ENCODE results near the gene TESK1.

DNA sequence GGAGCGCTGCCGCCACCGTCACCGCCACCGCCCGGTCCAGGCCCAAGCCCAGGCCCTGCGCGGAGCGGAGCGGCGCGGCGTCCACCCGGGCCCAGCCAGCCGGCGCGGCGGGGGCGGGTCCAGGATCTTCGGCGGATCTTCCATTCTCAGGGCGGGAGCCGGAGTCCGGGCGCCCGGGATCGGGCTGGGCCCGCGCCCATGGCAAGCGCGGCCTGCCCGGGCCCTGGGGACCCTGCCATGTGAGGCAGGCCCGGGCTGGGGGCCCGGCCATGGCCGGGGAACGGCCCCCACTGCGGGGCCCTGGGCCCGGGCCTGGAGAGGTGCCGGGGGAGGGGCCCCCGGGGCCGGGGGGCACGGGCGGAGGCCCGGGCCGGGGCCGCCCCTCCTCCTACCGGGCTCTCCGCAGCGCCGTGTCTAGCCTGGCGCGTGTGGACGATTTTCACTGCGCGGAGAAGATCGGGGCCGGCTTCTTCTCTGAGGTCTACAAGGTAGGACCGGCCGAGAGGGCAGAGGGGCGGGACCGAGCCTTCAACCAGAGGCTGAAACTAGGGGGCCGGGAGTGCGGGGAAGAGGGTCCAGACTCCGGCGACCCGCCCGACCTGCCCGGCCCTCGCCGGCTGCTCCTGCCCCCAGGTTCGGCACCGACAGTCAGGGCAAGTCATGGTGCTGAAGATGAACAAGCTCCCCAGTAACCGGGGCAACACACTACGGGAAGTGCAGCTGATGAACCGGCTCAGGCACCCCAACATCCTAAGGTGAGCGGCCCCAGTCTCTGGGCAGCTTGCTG, 482 bp downstream of the TESK1 start:
- TF ChIP-seq, protein P1, sequence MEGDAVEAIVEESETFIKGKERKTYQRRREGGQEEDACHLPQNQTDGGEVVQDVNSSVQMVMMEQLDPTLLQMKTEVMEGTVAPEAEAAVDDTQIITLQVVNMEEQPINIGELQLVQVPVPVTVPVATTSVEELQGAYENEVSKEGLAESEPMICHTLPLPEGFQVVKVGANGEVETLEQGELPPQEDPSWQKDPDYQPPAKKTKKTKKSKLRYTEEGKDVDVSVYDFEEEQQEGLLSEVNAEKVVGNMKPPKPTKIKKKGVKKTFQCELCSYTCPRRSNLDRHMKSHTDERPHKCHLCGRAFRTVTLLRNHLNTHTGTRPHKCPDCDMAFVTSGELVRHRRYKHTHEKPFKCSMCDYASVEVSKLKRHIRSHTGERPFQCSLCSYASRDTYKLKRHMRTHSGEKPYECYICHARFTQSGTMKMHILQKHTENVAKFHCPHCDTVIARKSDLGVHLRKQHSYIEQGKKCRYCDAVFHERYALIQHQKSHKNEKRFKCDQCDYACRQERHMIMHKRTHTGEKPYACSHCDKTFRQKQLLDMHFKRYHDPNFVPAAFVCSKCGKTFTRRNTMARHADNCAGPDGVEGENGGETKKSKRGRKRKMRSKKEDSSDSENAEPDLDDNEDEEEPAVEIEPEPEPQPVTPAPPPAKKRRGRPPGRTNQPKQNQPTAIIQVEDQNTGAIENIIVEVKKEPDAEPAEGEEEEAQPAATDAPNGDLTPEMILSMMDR (IDR thresholded peaks at IDR 0.05; ENCODE audit: insufficient read depth, low read length, poor library complexity, severe bottlenecking) = no peak
- TF ChIP-seq EZH2phosphoT487 (conservative IDR thresholded peaks at IDR 0.05; ENCODE audit: low read length) = no peak
